ENCODE results near the gene TIMM13.
"Not testable (repeated sequence)": the region's sequence is repeated elsewhere in the genome, so short reads cannot be mapped to it uniquely, and the experiment has no call there.

DNA sequence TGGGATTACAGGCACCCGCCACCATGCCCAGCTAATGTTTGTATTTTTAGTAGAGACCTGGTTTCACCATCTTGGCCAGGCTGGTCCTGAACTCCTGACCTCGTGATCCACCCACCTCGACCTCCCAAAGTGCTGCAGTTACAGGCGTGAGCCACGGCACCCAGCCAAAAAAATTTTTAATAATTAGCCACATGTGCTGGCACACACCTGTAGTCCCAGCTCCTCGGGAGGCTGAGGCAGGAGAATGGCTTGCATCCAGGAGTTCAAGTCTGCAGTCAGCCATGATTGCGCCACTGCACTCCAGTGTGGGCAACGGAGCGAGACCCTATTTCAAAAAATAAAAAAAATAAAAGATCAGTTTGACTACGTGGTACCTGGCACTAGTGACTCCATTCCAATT is 31.4 kb upstream of the TIMM13 start:
- not testable (repeated sequence) for TF ChIP-seq CTCF, POLR2A (IDR thresholded peaks at IDR 0.05)

Data from lower leg skin (tissue), 3 donors.